SK-N-SH treated with all-trans-retinoic acid at 6 μM for 48 hours (cell line): ENCODE measurements around the gene TOMM34.

Experiments
- ATAC-seq: fragments of 200-7000 bp; cut with Tn5 transposase; 3 replicates; pipeline ENCODE4 v1.9.1; 2020; ENCODE audit warnings: mild to moderate bottlenecking, moderate library complexity
- ARNTL ChIP-seq: fragments of 450-650 bp; formaldehyde crosslinking; IDR thresholded peaks from 2 replicates; pipeline ENCODE4 v1.5.0; 2020; ENCODE audit warnings: low read depth, mild to moderate bottlenecking, moderate library complexity, borderline replicate concordance
- BACH2 ChIP-seq: fragments of 250-450 bp; sonication (Bioruptor Pico); IDR thresholded peaks from 2 replicates; pipeline ENCODE4 v1.9.0; 2021; ENCODE audit warnings: mild to moderate bottlenecking, borderline replicate concordance
- CREB5 ChIP-seq: fragments of 250-450 bp; sonication (Bioruptor Pico); IDR thresholded peaks from 2 replicates; pipeline ENCODE4 v1.5.1; 2020; ENCODE audit warnings: low read depth, mild to moderate bottlenecking, moderate library complexity
- CSDC2 ChIP-seq: fragments of 250-450 bp; sonication (Bioruptor Pico); IDR thresholded peaks from 2 replicates; pipeline ENCODE4 v1.5.0; 2020; ENCODE audit warnings: mild to moderate bottlenecking, moderate library complexity
- CSRNP3 ChIP-seq: fragments of 250-450 bp; sonication (Bioruptor Pico); IDR thresholded peaks from 2 replicates; pipeline ENCODE4 v1.5.1; 2021; ENCODE audit warnings: mild to moderate bottlenecking, moderate library complexity
- ESRRG ChIP-seq: fragments of 250-450 bp; sonication (Bioruptor Pico); IDR thresholded peaks from 2 replicates; pipeline ENCODE4 v1.6.1; 2021; ENCODE audit warnings: mild to moderate bottlenecking
- GLIS3 ChIP-seq: fragments of 250-450 bp; sonication (Bioruptor Pico); IDR thresholded peaks from 2 replicates; pipeline ENCODE4 v1.5.0; 2020; ENCODE audit warnings: mild to moderate bottlenecking, moderate library complexity
- ISL1 ChIP-seq: fragments of 250-450 bp; sonication (Bioruptor Pico); IDR thresholded peaks from 2 replicates; pipeline ENCODE4 v2.1.2; 2022; ENCODE audit warnings: mild to moderate bottlenecking, moderate library complexity
- PATZ1 ChIP-seq: fragments of 250-450 bp; sonication (Bioruptor Pico); IDR thresholded peaks from 2 replicates; pipeline ENCODE4 v1.8.0; 2020; ENCODE audit warnings: mild to moderate bottlenecking, moderate library complexity, borderline replicate concordance
- POU6F1 ChIP-seq: fragments of 250-450 bp; sonication (Bioruptor Pico); IDR thresholded peaks from 2 replicates; pipeline ENCODE4 v1.8.0; 2021; ENCODE audit warnings: low read depth, mild to moderate bottlenecking, moderate library complexity, borderline replicate concordance
- PPARA ChIP-seq: fragments of 250-450 bp; sonication (Bioruptor Pico); IDR thresholded peaks from 2 replicates; pipeline ENCODE4 v1.5.0; 2020; ENCODE audit warnings: mild to moderate bottlenecking, borderline replicate concordance
- RARB ChIP-seq: fragments of 250-450 bp; sonication (Bioruptor Pico); IDR thresholded peaks from 2 replicates; pipeline ENCODE4 v1.8.0; 2021; ENCODE audit warnings: mild to moderate bottlenecking, moderate library complexity
- SNAI2 ChIP-seq: fragments of 250-450 bp; sonication (Bioruptor Pico); IDR thresholded peaks from 2 replicates; pipeline ENCODE4 v1.5.0; 2020; ENCODE audit warnings: mild to moderate bottlenecking, moderate library complexity
- TCF4 ChIP-seq: fragments of 250-450 bp; sonication (Bioruptor Pico); IDR thresholded peaks from 2 replicates; pipeline ENCODE4 v1.8.0; 2021; ENCODE audit warnings: mild to moderate bottlenecking, moderate library complexity, borderline replicate concordance
- TOX ChIP-seq: fragments of 250-450 bp; sonication (Bioruptor Pico); IDR thresholded peaks from 2 replicates; pipeline ENCODE4 v1.8.0; 2021; ENCODE audit warnings: mild to moderate bottlenecking, moderate library complexity, borderline replicate concordance
- TSHZ2 ChIP-seq: fragments of 250-450 bp; sonication (Bioruptor Pico); IDR thresholded peaks from 2 replicates; pipeline ENCODE4 v1.5.0; 2020; ENCODE audit warnings: mild to moderate bottlenecking, moderate library complexity
- ZC3H10 ChIP-seq: fragments of 250-450 bp; sonication (Bioruptor Pico); IDR thresholded peaks from 2 replicates; pipeline ENCODE4 v1.5.1; 2021; ENCODE audit warnings: mild to moderate bottlenecking, moderate library complexity
- ZFP3 ChIP-seq: fragments of 250-450 bp; sonication (Bioruptor Pico); IDR thresholded peaks from 2 replicates; pipeline ENCODE4 v1.5.0; 2020; ENCODE audit warnings: mild to moderate bottlenecking, moderate library complexity
- ZFP30 ChIP-seq: fragments of 450-650 bp; formaldehyde crosslinking; IDR thresholded peaks from 2 replicates; pipeline ENCODE4 v1.5.0; 2022; ENCODE audit warnings: mild to moderate bottlenecking, moderate library complexity
- ZNF565 ChIP-seq: fragments of 450-650 bp; formaldehyde crosslinking; conservative IDR thresholded peaks from 2 replicates; pipeline ENCODE4 v1.5.0; 2020; ENCODE audit warnings: low read depth, mild to moderate bottlenecking, moderate library complexity
- ZNF70 ChIP-seq: fragments of 450-650 bp; formaldehyde crosslinking; IDR thresholded peaks from 2 replicates; pipeline ENCODE4 v1.5.0; 2020; ENCODE audit warnings: mild to moderate bottlenecking, moderate library complexity
- ZNF8 ChIP-seq: fragments of 450-650 bp; formaldehyde crosslinking; IDR thresholded peaks from 2 replicates; pipeline ENCODE4 v1.5.0; 2020; ENCODE audit warnings: mild to moderate bottlenecking, moderate library complexity

Gene TOMM34

GRCh38 chr20:44966030-44966961 lies 6.1 kb upstream of the TOMM34 start, which contains the start of gene STK4:
STK4 (plus strand) TSS chr20:44966512; CDS start chr20:44966569, 57 bp downstream.
- peak; percentile 98 for TF ChIP-seq ZNF70 (CRISPR knock-in tag)
- TF ChIP-seq ARNTL = no peak
- peak; percentile 95 for ATAC-seq

GRCh38 chr20:44965651-44966029 lies 5.4 kb upstream of the TOMM34 start:
- ATAC-seq = no peak
- TF ChIP-seq CSRNP3 (CRISPR knock-in tag) (no peak), TOX (no peak), ARNTL (no peak), PATZ1 (CRISPR knock-in tag) (no peak), ZNF565 (no peak), TCF4 (CRISPR knock-in tag) (no peak), ZFP3 (no peak), ISL1 (no peak), SNAI2 (no peak), ESRRG (CRISPR knock-in tag) (no peak), PPARA (CRISPR knock-in tag) (no peak), POU6F1 (CRISPR knock-in tag) (no peak), ZNF8 (CRISPR knock-in tag) (no peak), GLIS3 (CRISPR knock-in tag) (no peak), ZC3H10 (CRISPR knock-in tag) (no peak), ZFP30 (CRISPR knock-in tag) (no peak), BACH2 (CRISPR knock-in tag) (no peak)
- TF ChIP-seq, all 23 proteins: peak for 0

GRCh38 chr20:44963325-44964215 lies 3.4 kb upstream of the TOMM34 start:
- no peak for ATAC-seq
- TF ChIP-seq ARNTL (no peak), TCF4 (CRISPR knock-in tag) (no peak), ZNF8 (CRISPR knock-in tag) (no peak), CREB5 (no peak), TOX (no peak), ISL1 (no peak), SNAI2 (no peak), ZFP3 (no peak), ZNF565 (no peak)

- ATAC-seq = no peak
- TF ChIP-seq ESRRG (CRISPR knock-in tag) (no peak), POU6F1 (CRISPR knock-in tag) (no peak), ZC3H10 (CRISPR knock-in tag) (no peak), ZFP3 (no peak), TSHZ2 (CRISPR knock-in tag) (no peak), ZNF70 (CRISPR knock-in tag) (no peak), ISL1 (no peak), CREB5 (no peak), CSDC2 (no peak), BACH2 (CRISPR knock-in tag) (no peak), RARB (CRISPR knock-in tag) (no peak)
These were observed 2.3 kb upstream of the TOMM34 start for GRCh38 chr20:44962483-44962882.
